ENCODE results near the gene NMNAT2.

- TF ChIP-seq CTCF (IDR thresholded peaks at IDR 0.05 in 4 of 5, conservative IDR thresholded peaks at IDR 0.05 in 1 of 5) (no peak), POLR2A (IDR thresholded peaks at IDR 0.05) (no peak)
Measured at GRCh38 chr1:183418696-183419095, 516 bp upstream of the NMNAT2 start.
